ENCODE data around the gene RPS5.
"Not testable (repeated sequence)": the region's sequence is repeated elsewhere in the genome, so short reads cannot be mapped to it uniquely, and the experiment has no call there.

RPS5 gene

DNA sequence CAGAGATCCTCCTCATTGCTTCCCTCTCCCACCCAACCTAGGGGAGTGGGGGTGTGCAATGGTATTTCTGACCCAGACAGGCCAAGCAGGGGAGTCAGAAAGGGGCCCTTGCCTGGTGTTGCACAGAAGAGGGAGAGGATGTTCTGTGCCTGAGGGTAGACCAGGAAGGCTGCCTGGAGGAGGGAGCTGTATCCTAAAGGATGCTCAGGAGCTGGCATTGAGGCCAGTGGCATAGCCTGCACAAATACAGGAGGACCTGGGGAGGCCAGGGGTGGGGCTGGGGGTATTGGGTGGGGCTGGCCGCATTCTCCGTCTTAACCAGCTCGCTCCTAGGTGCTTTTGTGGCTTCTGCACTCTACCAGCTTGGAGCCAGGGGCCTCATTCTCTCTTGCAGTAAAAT is 12.8 kb downstream of the RPS5 start:
- ATAC-seq (replicated peaks) (no peak), DNase-seq (no peak)
- Mint-ChIP-seq H3K27ac (no peak overlapping the region), H3K9me3 (no peaks in the 10 kb centered on the region), H3K36me3 (peaks cover 10 to 16% of the 10 kb centered on the region in 2 donors), H3K27me3 (peaks cover 7 to 12% of the 10 kb centered on the region in 2 donors), H3K4me1 (peaks cover 19 to 29% of the 10 kb centered on the region in 2 donors), H3K4me3 (peak overlapping the region in 1 of 2 donors; percentile 97)

DNA sequence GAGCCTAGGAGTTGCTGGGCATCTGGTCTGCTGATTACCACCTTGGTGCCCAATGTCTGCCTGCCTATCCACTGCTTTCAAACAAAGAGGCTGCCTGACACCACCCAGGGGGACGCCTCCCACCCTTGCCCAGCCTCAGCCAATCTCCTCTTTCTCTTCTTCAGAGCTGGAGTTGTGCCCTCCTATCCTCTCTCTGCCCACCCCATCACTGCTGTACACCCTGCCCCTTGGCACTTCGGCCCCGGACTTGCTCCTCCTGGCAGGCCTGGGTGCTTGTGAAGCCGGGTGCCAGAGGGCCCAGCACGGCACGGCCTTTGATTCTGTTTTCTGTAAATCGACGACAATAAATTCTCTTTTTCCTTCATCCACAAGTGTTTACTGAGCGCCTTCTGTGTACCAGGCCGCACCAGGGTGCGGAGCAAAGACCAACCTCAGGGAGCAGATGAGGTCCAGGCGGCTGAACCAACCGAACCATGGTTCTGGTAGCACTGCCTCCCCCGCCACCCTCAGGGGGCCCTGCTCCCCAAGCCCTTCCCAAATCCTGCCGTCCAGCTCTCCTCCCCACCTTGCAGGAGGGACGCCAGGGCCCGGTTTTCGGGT is 13.3 kb downstream of the RPS5 start:
- no peaks in the 10 kb centered on the region for H3K9me3 Mint-ChIP-seq
- peaks cover 6 to 13% of the 10 kb centered on the region in 2 donors for H3K36me3 Mint-ChIP-seq
- DNase-seq: no peak
- peak overlapping the region; percentile 94 for H3K27ac Mint-ChIP-seq
- H3K27me3 Mint-ChIP-seq: peaks cover 7 to 12% of the 10 kb centered on the region in 2 donors
- ATAC-seq (replicated peaks): no peak
- H3K4me3 Mint-ChIP-seq: peak overlapping the region; percentile 92 to 97
- H3K4me1 Mint-ChIP-seq: peaks cover 19 to 29% of the 10 kb centered on the region in 2 donors

DNA sequence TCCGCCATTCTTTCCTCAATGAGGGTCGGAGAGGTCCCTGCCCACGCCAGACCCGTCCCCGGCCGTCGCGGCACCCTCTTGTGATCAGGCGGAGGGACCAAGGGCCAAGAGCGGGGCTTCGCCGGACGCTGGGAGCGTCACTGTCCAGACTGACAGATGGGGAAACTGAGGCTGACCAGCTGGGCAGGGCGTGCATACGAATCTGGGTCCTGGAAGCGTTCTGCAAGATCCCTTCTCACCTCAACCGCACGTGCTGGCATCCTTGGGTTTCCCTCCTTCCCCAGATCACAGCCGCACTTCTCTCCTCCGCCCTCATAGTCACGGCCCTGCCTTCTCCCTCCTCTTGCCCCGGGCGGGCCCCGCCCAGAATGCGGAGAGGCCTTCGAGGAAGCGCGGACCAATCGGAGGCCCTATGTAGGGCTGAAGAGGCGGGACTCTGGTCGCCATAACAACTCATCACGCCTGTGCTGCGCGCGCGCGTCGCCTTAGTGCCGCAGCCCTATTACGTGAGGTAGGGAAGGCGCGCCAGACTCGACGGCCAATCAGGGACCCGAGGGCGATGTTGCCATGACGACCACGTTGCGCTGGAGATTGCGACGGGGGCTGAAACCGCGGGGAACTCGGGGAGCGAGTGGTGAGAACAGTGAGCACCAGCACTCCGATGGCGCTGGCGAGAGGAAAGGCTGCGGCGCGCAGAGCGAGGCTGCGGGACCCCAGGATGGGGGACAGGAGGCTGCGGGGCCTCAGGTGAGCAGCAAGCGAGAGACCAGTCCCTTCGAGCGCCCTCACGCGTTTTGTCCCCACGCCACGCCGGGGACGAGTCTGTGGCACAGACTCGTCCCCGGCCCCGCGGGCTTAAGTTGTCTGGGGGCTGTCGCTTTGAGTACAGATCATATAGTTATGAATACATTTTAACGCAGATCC is 14.1 kb downstream of the RPS5 start:
- Mint-ChIP-seq H3K27ac (peak overlapping the region; percentile 94), H3K4me3 (peak overlapping the region; percentile 92 to 97), H3K4me1 (peaks cover 14 to 21% of the 10 kb centered on the region in 2 donors), H3K36me3 (peaks cover 0 to 6% of the 10 kb centered on the region in 2 donors), H3K27me3 (peaks cover under 1 to 7% of the 10 kb centered on the region in 2 donors), H3K9me3 (no peaks in the 10 kb centered on the region)
- DNase-seq (peak; percentile 99), ATAC-seq (replicated peaks) (peak; percentile 97 to 99)

DNA sequence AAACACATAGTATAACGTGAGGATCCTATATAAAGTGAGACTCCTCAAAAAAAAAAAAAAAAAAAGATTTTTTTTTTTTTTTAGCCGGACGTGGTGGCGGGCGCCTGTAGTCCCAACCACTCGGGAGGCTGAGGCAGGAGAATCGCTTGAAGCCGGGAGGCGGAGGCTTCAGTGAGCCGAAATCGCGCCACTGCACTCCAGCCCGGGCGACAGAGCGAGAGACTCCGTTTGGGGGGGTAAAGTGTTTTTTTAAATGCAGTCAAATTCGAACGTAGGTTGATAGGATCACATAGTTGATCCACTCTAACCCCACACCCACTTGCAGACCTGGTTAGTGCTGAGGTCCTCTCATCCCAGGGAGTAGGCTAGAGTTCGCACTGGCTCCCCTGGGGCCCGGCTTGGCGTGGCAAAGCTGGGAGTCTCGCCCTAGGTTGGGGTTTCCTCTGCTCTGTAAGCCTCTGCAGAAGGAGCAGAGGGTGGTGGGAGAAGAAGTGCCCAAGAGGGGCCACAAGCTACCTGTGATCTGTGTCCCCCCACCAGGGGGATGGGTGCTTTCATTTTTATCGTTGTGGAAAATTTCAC is 14.9 kb downstream of the RPS5 start:
- peak overlapping the region; percentile 67 for H3K27ac Mint-ChIP-seq
- peaks cover 0 to 14% of the 10 kb centered on the region in 2 donors for H3K36me3 Mint-ChIP-seq

DNA sequence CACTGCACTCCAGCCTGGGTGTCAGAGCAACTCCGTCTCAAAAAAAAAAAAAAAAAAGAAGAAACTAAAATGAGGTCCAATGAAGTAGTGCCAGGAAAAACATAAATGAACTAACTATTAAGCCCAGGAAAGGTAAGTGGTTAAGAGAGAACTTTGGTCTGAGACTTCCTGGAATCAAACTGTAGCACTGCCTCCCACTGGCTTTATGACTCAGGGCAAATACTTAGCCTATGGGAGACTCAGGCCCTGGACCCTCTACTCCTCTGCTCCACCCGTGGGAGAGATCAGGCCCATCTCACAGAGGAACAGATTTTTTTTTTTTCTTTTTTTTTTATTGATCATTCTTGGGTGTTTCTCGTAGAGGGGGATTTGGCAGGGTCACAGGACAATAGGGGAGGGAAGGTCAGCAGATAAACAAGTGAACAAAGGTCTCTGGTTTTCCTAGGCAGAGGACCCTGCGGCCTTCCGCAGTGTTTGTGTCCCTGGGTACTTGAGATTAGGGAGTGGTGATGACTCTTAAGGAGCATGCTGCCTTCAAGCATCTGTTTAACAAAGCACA is 16.9 kb downstream of the RPS5 start:
- not testable (repeated sequence) for DNase-seq; ATAC-seq (replicated peaks); H3K9me3 Mint-ChIP-seq

More for the DNA sequence above, 14.9 kb downstream of the RPS5 start:
- no peaks in the 10 kb centered on the region for H3K9me3 Mint-ChIP-seq
- DNase-seq: no peak
- peak overlapping the region; percentile 92 to 97 for H3K4me3 Mint-ChIP-seq
- H3K4me1 Mint-ChIP-seq: peaks cover 19 to 27% of the 10 kb centered on the region in 2 donors
- peaks cover 0 to 7% of the 10 kb centered on the region in 2 donors for H3K27me3 Mint-ChIP-seq
- no peak for ATAC-seq (replicated peaks)

DNA sequence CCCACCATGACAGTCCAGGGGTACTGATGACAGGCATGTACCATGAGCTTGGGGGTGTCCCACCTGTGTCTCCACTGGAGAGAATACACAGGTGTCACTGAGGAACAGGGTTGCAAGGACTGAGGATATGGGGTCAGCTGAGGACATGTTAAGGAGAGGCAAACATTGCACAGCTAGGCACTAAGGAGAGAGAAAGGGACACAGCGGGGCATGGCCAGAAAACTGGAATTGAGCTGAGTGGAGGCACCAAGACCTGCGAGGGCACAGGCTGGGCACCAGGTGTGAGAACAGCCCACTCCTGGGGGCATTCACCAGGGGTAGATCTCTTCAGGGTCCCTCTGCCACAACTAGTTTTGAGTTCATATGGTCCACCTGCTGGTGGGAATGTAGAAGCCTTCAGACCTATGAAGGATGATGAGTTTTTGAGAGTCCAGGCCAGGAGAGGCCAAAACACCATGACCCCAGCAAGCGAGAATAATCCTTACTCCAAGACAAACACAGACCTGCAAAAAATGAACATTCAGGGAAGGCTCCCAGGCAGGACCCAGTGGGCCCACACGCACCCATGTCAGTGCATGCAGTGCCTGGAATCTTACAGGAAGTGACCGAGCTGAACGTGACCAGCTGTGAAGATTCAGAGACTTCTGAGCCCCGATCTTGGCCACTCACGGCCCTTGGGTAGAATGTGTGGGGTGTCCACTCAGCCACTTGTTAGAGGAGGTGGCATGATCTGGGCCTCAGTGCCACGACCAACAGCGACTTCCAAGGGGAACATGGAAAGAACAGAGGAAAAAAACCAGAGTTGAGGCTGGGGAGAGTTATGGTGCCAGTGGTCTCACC is 20.0 kb downstream of the RPS5 start:
- DNase-seq (no peak), ATAC-seq (replicated peaks) (no peak)
- Mint-ChIP-seq H3K4me3 (peak overlapping the region; percentile 89 to 95), H3K27me3 (no peaks in the 10 kb centered on the region), H3K36me3 (peaks cover 3 to 12% of the 10 kb centered on the region in 2 donors), H3K9me3 (no peaks in the 10 kb centered on the region), H3K27ac (peak overlapping the region; percentile 98), H3K4me1 (peaks cover 33 to 39% of the 10 kb centered on the region in 2 donors)

More for the DNA sequence above, 16.9 kb downstream of the RPS5 start:
- Mint-ChIP-seq H3K4me1 (peaks cover 30 to 41% of the 10 kb centered on the region in 2 donors), H3K36me3 (peaks cover 0 to 12% of the 10 kb centered on the region in 2 donors)
- not testable (repeated sequence) for H3K4me3 Mint-ChIP-seq, H3K27me3 Mint-ChIP-seq, H3K27ac Mint-ChIP-seq

DNA sequence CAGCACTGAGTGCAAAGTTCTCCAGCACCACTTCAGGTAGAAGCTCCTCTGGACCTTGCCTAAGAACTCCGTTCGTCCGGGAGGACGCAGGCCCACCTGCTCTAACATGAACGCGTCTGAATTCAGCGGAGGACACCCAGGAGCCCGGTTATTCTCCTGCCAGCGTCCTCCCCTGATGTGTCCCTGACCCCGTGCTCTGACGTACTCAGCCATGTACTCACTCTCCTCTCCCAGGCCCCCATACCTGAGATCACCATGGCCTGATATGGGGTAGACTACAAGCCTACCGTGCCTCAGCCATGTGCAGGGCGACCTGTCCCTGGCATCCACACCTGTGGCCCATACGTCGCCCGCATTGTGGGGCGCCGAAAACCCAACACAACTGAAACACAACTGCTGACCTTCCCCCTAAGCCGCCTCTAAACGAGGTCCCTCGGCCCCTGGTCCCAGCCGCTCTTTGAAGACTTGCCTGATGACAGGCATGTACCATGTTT is 20.6 kb downstream of the RPS5 start:
- H3K36me3 Mint-ChIP-seq: peaks cover 6 to 17% of the 10 kb centered on the region in 2 donors
- peak overlapping the region; percentile 89 to 95 for H3K4me3 Mint-ChIP-seq
- peak overlapping the region; percentile 98 for H3K27ac Mint-ChIP-seq
- H3K4me1 Mint-ChIP-seq: peaks cover 33 to 39% of the 10 kb centered on the region in 2 donors
- no peak for DNase-seq
- peak; percentile 28 to 41 for ATAC-seq (replicated peaks)
- H3K27me3 Mint-ChIP-seq: no peaks in the 10 kb centered on the region
- no peaks in the 10 kb centered on the region for H3K9me3 Mint-ChIP-seq

DNA sequence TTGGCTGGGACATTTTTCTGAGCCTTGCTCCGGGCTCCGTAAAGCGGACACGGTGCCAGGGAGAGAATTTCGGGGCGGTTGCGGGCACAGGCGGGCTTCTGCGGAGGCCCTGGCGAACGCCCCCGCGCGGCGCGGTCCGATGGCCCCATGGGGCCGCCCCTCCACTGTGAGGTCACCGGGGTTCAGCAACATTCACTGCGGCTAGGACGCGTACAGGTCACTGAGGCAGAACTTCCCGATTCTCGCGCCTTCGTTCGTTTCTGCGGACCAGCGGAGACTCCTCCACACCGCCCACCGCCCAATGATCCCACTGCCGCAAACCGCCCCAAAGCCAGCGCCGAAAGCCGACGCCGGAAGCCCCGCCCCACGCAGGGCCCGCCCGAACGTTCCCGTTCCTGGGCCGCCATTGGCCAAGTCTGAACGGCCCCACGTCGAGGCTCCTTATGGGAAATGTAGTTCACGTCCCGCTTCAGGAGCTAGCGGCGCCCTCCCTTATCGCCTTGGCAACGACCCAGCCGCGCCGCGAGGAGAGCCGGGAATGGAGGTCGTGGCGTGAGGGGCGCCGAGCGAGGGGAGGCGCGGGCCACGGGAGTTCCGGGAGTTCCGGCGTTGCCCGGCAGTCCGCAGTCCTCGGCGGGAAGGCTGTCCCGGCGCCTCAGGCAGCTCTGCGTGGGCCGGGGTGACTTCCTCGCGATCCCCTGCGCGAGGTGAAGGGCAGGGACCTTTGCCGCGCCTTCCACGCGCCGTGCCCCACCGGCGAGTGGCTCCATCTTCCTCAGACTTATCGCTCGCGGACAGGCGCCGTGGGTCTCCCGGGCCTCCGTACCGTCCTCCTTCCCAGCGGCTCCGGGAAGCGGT is 21.3 kb downstream of the RPS5 start, which contains the start of gene ZNF584:
Gene ZNF584 (plus strand): TSS at position 498 of the 858 bp plus-strand sequence. CDS start 499 bp downstream, outside the sequence.
- H3K27ac Mint-ChIP-seq: peak within 1 kb of the TSS; percentile 98
- peak within 1 kb of the TSS; percentile 89 to 95 for H3K4me3 Mint-ChIP-seq
- no peaks in the 10 kb centered on the region for H3K9me3 Mint-ChIP-seq
- no peaks in the 10 kb centered on the region for H3K27me3 Mint-ChIP-seq
- ATAC-seq (replicated peaks) (peak; percentile 94), DNase-seq (peak; percentile 94)
- H3K36me3 Mint-ChIP-seq: peaks cover 8 to 22% of the 10 kb centered on the region in 2 donors
- peaks cover 33 to 39% of the 10 kb centered on the region in 2 donors for H3K4me1 Mint-ChIP-seq

DNA sequence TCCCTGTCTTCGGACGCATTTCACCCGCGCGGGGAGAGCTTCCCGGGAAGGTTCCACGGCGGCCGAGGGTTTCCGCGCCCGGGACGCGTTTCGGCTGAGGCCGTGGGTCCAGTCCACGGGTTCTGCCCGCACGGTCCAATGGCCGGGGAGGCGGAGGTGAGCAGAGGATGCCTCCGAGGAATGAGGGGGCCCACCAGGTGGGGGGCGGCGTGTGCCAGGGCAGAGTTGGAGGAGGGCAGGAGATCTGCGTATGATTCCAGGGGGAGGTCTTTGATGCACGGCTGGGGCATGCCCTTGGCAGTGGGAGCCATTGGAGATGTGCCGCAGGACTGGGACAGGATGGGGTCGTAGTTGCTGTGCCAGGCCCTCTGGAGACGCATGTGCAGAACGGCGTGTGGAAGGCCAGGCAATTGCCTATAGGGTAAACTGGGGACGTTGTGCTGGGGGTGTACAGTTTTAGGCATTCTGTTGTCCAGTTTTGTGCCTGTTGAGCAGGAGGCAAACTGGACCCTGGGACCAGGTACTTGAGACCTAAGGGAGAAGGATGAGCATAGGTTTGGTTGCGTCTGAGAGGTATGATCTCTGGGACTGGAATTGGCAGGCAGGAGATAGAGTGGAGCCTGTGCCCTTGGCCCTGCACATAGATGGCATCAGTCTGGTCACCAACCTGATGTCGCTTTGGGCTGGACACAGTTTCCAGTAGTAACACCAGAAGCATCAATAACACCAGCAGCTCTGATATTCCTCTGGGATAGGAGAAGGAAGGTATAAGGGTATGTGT is 22.1 kb downstream of the RPS5 start:
- Mint-ChIP-seq H3K4me3 (peak overlapping the region; percentile 89 to 95), H3K27me3 (no peaks in the 10 kb centered on the region), H3K27ac (peak overlapping the region; percentile 78), H3K4me1 (peaks cover 32 to 39% of the 10 kb centered on the region in 2 donors), H3K36me3 (peaks cover 8 to 22% of the 10 kb centered on the region in 2 donors), H3K9me3 (no peaks in the 10 kb centered on the region)
- no peak for DNase-seq
- peak; percentile 17 to 18 for ATAC-seq (replicated peaks)

DNA sequence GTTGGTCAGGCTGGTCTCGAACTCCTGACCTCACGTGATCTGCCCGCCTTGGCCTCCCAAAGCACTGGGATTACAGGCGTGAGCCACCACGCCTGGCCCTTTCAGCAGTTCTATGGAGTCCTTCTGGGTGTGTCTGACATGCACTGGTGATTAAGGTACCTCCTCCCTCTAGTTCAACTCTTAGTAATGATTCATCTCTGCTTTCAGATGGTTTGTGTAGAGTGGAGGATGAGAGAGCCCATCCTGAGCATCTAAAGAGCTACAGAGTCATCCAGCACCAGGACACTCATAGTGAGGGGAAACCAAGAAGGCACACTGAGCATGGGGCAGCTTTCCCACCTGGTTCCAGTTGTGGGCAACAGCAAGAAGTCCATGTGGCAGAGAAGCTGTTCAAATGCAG is 29.5 kb downstream of the RPS5 start:
- DNase-seq (no peak), ATAC-seq (replicated peaks) (no peak)
- H3K4me3 Mint-ChIP-seq: no peak overlapping the region
- no peak overlapping the region for H3K27ac Mint-ChIP-seq
- H3K4me1 Mint-ChIP-seq: no peaks in the 10 kb centered on the region
- no peaks in the 10 kb centered on the region for H3K27me3 Mint-ChIP-seq
- no peaks in the 10 kb centered on the region for H3K9me3 Mint-ChIP-seq
- H3K36me3 Mint-ChIP-seq: peaks cover 40 to 59% of the 10 kb centered on the region in 2 donors

DNA sequence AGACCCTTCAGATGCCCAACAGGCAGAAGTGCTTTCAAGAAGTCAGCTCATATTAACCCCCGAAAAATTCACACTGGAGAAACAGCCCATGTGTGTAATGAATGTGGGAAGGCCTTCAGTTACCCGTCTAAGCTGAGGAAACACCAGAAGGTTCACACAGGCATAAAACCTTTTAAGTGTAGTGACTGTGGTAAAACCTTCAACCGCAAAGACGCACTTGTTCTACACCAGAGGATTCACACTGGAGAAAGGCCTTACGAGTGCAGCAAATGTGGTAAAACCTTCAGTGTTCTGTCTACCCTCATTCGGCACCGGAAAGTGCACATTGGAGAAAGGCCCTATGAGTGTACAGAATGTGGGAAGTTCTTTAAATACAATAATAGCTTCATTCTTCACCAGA is 30.0 kb downstream of the RPS5 start:
- Mint-ChIP-seq H3K36me3 (peaks cover 41 to 63% of the 10 kb centered on the region in 2 donors), H3K4me1 (no peaks in the 10 kb centered on the region), H3K9me3 (no peaks in the 10 kb centered on the region), H3K4me3 (no peak overlapping the region), H3K27ac (no peak overlapping the region), H3K27me3 (no peaks in the 10 kb centered on the region)
- ATAC-seq (replicated peaks): no peak
- DNase-seq: no peak

DNA sequence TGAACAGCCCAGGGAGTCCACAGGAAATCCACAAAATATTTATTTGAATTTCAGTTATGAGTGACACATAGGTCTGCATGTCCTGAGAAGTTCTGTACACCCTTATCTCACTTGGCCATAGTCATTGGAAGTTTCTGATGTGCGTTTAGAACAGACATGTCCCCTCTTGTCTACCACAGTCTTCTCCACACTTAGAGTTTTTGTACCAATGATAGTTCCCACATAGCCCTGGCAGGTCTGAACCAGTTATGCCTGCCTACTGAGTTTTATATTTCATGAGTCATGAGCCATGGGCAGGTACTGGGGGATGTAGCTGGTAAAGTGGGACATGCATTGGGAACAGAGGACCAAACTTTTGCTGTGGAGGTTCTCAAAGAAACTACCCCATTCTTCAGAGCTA is 41.5 kb downstream of the RPS5 start:
- Mint-ChIP-seq H3K4me1 (no peaks in the 10 kb centered on the region), H3K27me3 (no peaks in the 10 kb centered on the region), H3K9me3 (peaks cover 25 to 32% of the 10 kb centered on the region in 2 donors), H3K36me3 (peaks cover 46 to 71% of the 10 kb centered on the region in 2 donors), H3K4me3 (no peak overlapping the region), H3K27ac (no peak overlapping the region)
- ATAC-seq (replicated peaks) (no peak), DNase-seq (no peak)

Measured in stimulated activated naive B cell treated with anti-CD40 and anti-IgM and Interleukin-4, amounts not matched to agents 10 μg/mL and 1 μg/mL and 100 μg/mL, for 72 hours (primary cell).